ENCODE data around the gene CCDC6.

CCDC6 gene

GRCh38 chr10:59905066-59905730 is 1.2 kb downstream of the CCDC6 start:
- peak; percentile 62 for DNase-seq (ENCODE audit: low read depth)
- H3K4me1 ChIP-seq (ENCODE audit: control insufficient read depth, insufficient read depth, low read length): peaks cover 33% of the 10 kb centered on the region
- H3K9ac ChIP-seq (ENCODE audit: low read length): peak overlapping the region; percentile 95
- H3K4me3 ChIP-seq (ENCODE audit: low read length): peak overlapping the region; percentile 96
- H3K9me3 ChIP-seq (ENCODE audit: control insufficient read depth, low read length): no peaks in the 10 kb centered on the region
- H3K36me3 ChIP-seq (ENCODE audit: control insufficient read depth, insufficient read depth, low read length, severe bottlenecking): no peaks in the 10 kb centered on the region
- H3K27me3 ChIP-seq (replicated peaks; ENCODE audit: control insufficient read depth, insufficient read depth, low read length): no peaks in the 10 kb centered on the region

GRCh38 chr10:59904426-59905065 is 1.8 kb downstream of the CCDC6 start:
- no peaks in the 10 kb centered on the region for H3K27me3 ChIP-seq (replicated peaks; ENCODE audit: control insufficient read depth, insufficient read depth, low read length)
- H3K4me3 ChIP-seq (ENCODE audit: low read length): peak overlapping the region; percentile 96
- peaks cover 33% of the 10 kb centered on the region for H3K4me1 ChIP-seq (ENCODE audit: control insufficient read depth, insufficient read depth, low read length)
- H3K9ac ChIP-seq (ENCODE audit: low read length): peak overlapping the region; percentile 95
- no peaks in the 10 kb centered on the region for H3K36me3 ChIP-seq (ENCODE audit: control insufficient read depth, insufficient read depth, low read length, severe bottlenecking)
- DNase-seq (ENCODE audit: low read depth): peak; percentile 8
- H3K9me3 ChIP-seq (ENCODE audit: control insufficient read depth, low read length): no peaks in the 10 kb centered on the region

GRCh38 chr10:59903871-59904270 is 2.5 kb downstream of the CCDC6 start:
- Histone ChIP-seq H3K4me3 (ENCODE audit: low read length) (peak overlapping the region; percentile 96), H3K9ac (ENCODE audit: low read length) (no peak overlapping the region), H3K36me3 (ENCODE audit: control insufficient read depth, insufficient read depth, low read length, severe bottlenecking) (no peaks in the 10 kb centered on the region), H3K4me1 (ENCODE audit: control insufficient read depth, insufficient read depth, low read length) (peaks cover 33% of the 10 kb centered on the region), H3K9me3 (ENCODE audit: control insufficient read depth, low read length) (no peaks in the 10 kb centered on the region), H3K27me3 (replicated peaks; ENCODE audit: control insufficient read depth, insufficient read depth, low read length) (no peaks in the 10 kb centered on the region)
- peak; percentile 10 for DNase-seq (ENCODE audit: low read depth)

- no peaks in the 10 kb centered on the region for H3K36me3 ChIP-seq (ENCODE audit: control insufficient read depth, insufficient read depth, low read length, severe bottlenecking)
- H3K4me1 ChIP-seq (ENCODE audit: control insufficient read depth, insufficient read depth, low read length): peaks cover 29% of the 10 kb centered on the region
- no peak overlapping the region for H3K9ac ChIP-seq (ENCODE audit: low read length)
- H3K27me3 ChIP-seq (replicated peaks; ENCODE audit: control insufficient read depth, insufficient read depth, low read length): no peaks in the 10 kb centered on the region
- no peak for DNase-seq (ENCODE audit: low read depth)
- H3K4me3 ChIP-seq (ENCODE audit: low read length): no peak overlapping the region
- H3K9me3 ChIP-seq (ENCODE audit: control insufficient read depth, low read length): no peaks in the 10 kb centered on the region
Observed at GRCh38 chr10:59902016-59902415, 4.3 kb downstream of the CCDC6 start.

- Histone ChIP-seq H3K36me3 (ENCODE audit: control insufficient read depth, insufficient read depth, low read length, severe bottlenecking) (no peaks in the 10 kb centered on the region), H3K4me1 (ENCODE audit: control insufficient read depth, insufficient read depth, low read length) (peaks cover 28% of the 10 kb centered on the region), H3K9ac (ENCODE audit: low read length) (no peak overlapping the region), H3K4me3 (ENCODE audit: low read length) (no peak overlapping the region), H3K9me3 (ENCODE audit: control insufficient read depth, low read length) (no peaks in the 10 kb centered on the region), H3K27me3 (replicated peaks; ENCODE audit: control insufficient read depth, insufficient read depth, low read length) (no peaks in the 10 kb centered on the region)
- no peak for DNase-seq (ENCODE audit: low read depth)
Observed at GRCh38 chr10:59901470-59901869, 4.9 kb downstream of the CCDC6 start.

GRCh38 chr10:59900048-59900727 is 6.2 kb downstream of the CCDC6 start:
- no peak overlapping the region for H3K4me3 ChIP-seq (ENCODE audit: low read length)
- no peaks in the 10 kb centered on the region for H3K27me3 ChIP-seq (replicated peaks; ENCODE audit: control insufficient read depth, insufficient read depth, low read length)
- H3K36me3 ChIP-seq (ENCODE audit: control insufficient read depth, insufficient read depth, low read length, severe bottlenecking): no peaks in the 10 kb centered on the region
- peaks cover 27% of the 10 kb centered on the region for H3K4me1 ChIP-seq (ENCODE audit: control insufficient read depth, insufficient read depth, low read length)
- no peaks in the 10 kb centered on the region for H3K9me3 ChIP-seq (ENCODE audit: control insufficient read depth, low read length)
- H3K9ac ChIP-seq (ENCODE audit: low read length): no peak overlapping the region
- DNase-seq (ENCODE audit: low read depth): no peak

GRCh38 chr10:59898125-59898835 is 8.1 kb downstream of the CCDC6 start:
- no peak overlapping the region for H3K9ac ChIP-seq (ENCODE audit: low read length)
- no peak overlapping the region for H3K4me3 ChIP-seq (ENCODE audit: low read length)
- DNase-seq (ENCODE audit: low read depth): no peak
- peaks cover 17% of the 10 kb centered on the region for H3K4me1 ChIP-seq (ENCODE audit: control insufficient read depth, insufficient read depth, low read length)
- H3K36me3 ChIP-seq (ENCODE audit: control insufficient read depth, insufficient read depth, low read length, severe bottlenecking): no peaks in the 10 kb centered on the region
- no peaks in the 10 kb centered on the region for H3K27me3 ChIP-seq (replicated peaks; ENCODE audit: control insufficient read depth, insufficient read depth, low read length)
- no peaks in the 10 kb centered on the region for H3K9me3 ChIP-seq (ENCODE audit: control insufficient read depth, low read length)

GRCh38 chr10:59896191-59896590 is 10.2 kb downstream of the CCDC6 start:
- H3K36me3 ChIP-seq (ENCODE audit: control insufficient read depth, insufficient read depth, low read length, severe bottlenecking): no peaks in the 10 kb centered on the region
- H3K4me1 ChIP-seq (ENCODE audit: control insufficient read depth, insufficient read depth, low read length): peaks cover 16% of the 10 kb centered on the region
- H3K9ac ChIP-seq (ENCODE audit: low read length): no peak overlapping the region
- no peak overlapping the region for H3K4me3 ChIP-seq (ENCODE audit: low read length)
- H3K27me3 ChIP-seq (replicated peaks; ENCODE audit: control insufficient read depth, insufficient read depth, low read length): no peaks in the 10 kb centered on the region
- H3K9me3 ChIP-seq (ENCODE audit: control insufficient read depth, low read length): no peaks in the 10 kb centered on the region
- no peak for DNase-seq (ENCODE audit: low read depth)

- DNase-seq (ENCODE audit: low read depth): no peak
- Histone ChIP-seq H3K4me1 (ENCODE audit: control insufficient read depth, insufficient read depth, low read length) (peaks cover 16% of the 10 kb centered on the region), H3K9ac (ENCODE audit: low read length) (no peak overlapping the region), H3K27me3 (replicated peaks; ENCODE audit: control insufficient read depth, insufficient read depth, low read length) (no peaks in the 10 kb centered on the region), H3K36me3 (ENCODE audit: control insufficient read depth, insufficient read depth, low read length, severe bottlenecking) (no peaks in the 10 kb centered on the region), H3K9me3 (ENCODE audit: control insufficient read depth, low read length) (no peaks in the 10 kb centered on the region), H3K4me3 (ENCODE audit: low read length) (no peak overlapping the region)
Observed at GRCh38 chr10:59895629-59896116, 10.7 kb downstream of the CCDC6 start.

- Histone ChIP-seq H3K4me3 (ENCODE audit: low read length) (no peak overlapping the region), H3K4me1 (ENCODE audit: control insufficient read depth, insufficient read depth, low read length) (peaks cover 16% of the 10 kb centered on the region), H3K9ac (ENCODE audit: low read length) (no peak overlapping the region), H3K36me3 (ENCODE audit: control insufficient read depth, insufficient read depth, low read length, severe bottlenecking) (peaks cover 7% of the 10 kb centered on the region), H3K9me3 (ENCODE audit: control insufficient read depth, low read length) (no peaks in the 10 kb centered on the region), H3K27me3 (replicated peaks; ENCODE audit: control insufficient read depth, insufficient read depth, low read length) (no peaks in the 10 kb centered on the region)
- peak; percentile 71 for DNase-seq (ENCODE audit: low read depth)
Observed at GRCh38 chr10:59894114-59894513, 12.2 kb downstream of the CCDC6 start.

- no peak for DNase-seq (ENCODE audit: low read depth)
- H3K4me3 ChIP-seq (ENCODE audit: low read length): no peak overlapping the region
- H3K27me3 ChIP-seq (replicated peaks; ENCODE audit: control insufficient read depth, insufficient read depth, low read length): no peaks in the 10 kb centered on the region
- H3K9ac ChIP-seq (ENCODE audit: low read length): no peak overlapping the region
- peaks cover 9% of the 10 kb centered on the region for H3K4me1 ChIP-seq (ENCODE audit: control insufficient read depth, insufficient read depth, low read length)
- H3K9me3 ChIP-seq (ENCODE audit: control insufficient read depth, low read length): no peaks in the 10 kb centered on the region
- H3K36me3 ChIP-seq (ENCODE audit: control insufficient read depth, insufficient read depth, low read length, severe bottlenecking): peaks cover 13% of the 10 kb centered on the region
Observed at GRCh38 chr10:59892697-59893096, 13.7 kb downstream of the CCDC6 start.
